Left ventricle myocardium inferior (tissue), 1 donor: Measurements from ENCODE around the gene DNAJB4. TPM values are rescaled to one million over a fixed set of nuclear protein-coding genes. Genes with fewer than 3 reads are reported as not detected.

ENCODE experiments used
- DNase-seq: peaks from one replicate; pipeline ENCODE4 v3.0.0-alpha.2; 2020
- H3K27ac ChIP-seq: fragments of 200-600 bp; replicated peaks from 2 replicates; pipeline ENCODE4 v1.8.0; 2021
- H3K27me3 ChIP-seq: fragments of 200-600 bp; 2 replicates; pipeline ENCODE4 v1.8.0; 2021; ENCODE audit warnings: low read depth
- H3K36me3 ChIP-seq: fragments of 200-600 bp; 2 replicates; pipeline ENCODE4 v1.8.0; 2021
- H3K4me1 ChIP-seq: fragments of 200-600 bp; 2 replicates; pipeline ENCODE4 v1.8.0; 2021
- H3K4me3 ChIP-seq: fragments of 200-600 bp; 2 replicates; pipeline ENCODE4 v1.8.0; 2021; ENCODE audit warnings: mild to moderate bottlenecking, moderate library complexity
- H3K9me3 ChIP-seq: fragments of 200-600 bp; replicated peaks from 2 replicates; pipeline ENCODE4 v1.8.0; 2021
- CTCF ChIP-seq: fragments of 200-600 bp; IDR thresholded peaks from 2 replicates; pipeline ENCODE4 v1.8.0; 2021; ENCODE audit warnings: antibody characterized with exemption, mild to moderate bottlenecking, borderline replicate concordance
- intact Hi-C: fragments of 100-400 bp; cut with micrococcal nuclease; formaldehyde crosslinking; loops from one replicate; pipeline ENCODE4 v1.11.0; 2022
- total RNA-seq: library from RNA; stranded (reverse); fragmentation: NEBNext Ultra II Directional; extraction: Animal tissue kit (Norgen Biotek cat#: 25700); gene quantifications from one replicate; pipeline ENCODE4 v1.2.1, GENCODE V29; 2021
- donor health status: DM: no; HTN: yes; CAD: no; lungs with severe emphysema.

The DNAJB4 gene
- total RNA-seq, 1 donor from 2014 or later, result 118 TPM

GRCh38 chr1:78038071-78038470, 33.3 kb downstream of the DNAJB4 start:
- DNase-seq, result no peak
- H3K4me1 ChIP-seq, result peaks cover 19% of the 10 kb centered on the region
- H3K4me3 ChIP-seq, result no peak overlapping the region
- H3K27ac ChIP-seq, result no peak overlapping the region
- H3K27me3 ChIP-seq, result no peaks in the 10 kb centered on the region
- H3K9me3 ChIP-seq, result no peaks in the 10 kb centered on the region
- intact Hi-C loops, result no loop called here
- TF ChIP-seq CTCF, result no peak
- no peaks in the 10 kb centered on the region for H3K36me3 ChIP-seq

- no peak for DNase-seq
- Histone ChIP-seq H3K27me3 (no peaks in the 10 kb centered on the region), H3K36me3 (no peaks in the 10 kb centered on the region), H3K9me3 (no peaks in the 10 kb centered on the region), H3K4me1 (peaks cover 15% of the 10 kb centered on the region), H3K4me3 (no peak overlapping the region), H3K27ac (no peak overlapping the region)
- no peak for TF ChIP-seq CTCF
- intact Hi-C loops, result no loop called here
Measured at GRCh38 chr1:78038491-78038939, 33.8 kb downstream of the DNAJB4 start.

GRCh38 chr1:78040484-78041089, 35.8 kb downstream of the DNAJB4 start:
- no peak for TF ChIP-seq CTCF
- Histone ChIP-seq H3K27ac (no peak overlapping the region), H3K9me3 (no peaks in the 10 kb centered on the region), H3K36me3 (no peaks in the 10 kb centered on the region), H3K27me3 (no peaks in the 10 kb centered on the region), H3K4me1 (peaks cover 20% of the 10 kb centered on the region), H3K4me3 (no peak overlapping the region)
- intact Hi-C loops, result no loop called here
- no peak for DNase-seq

- intact Hi-C loops, result no loop called here
- Histone ChIP-seq H3K27me3 (no peaks in the 10 kb centered on the region), H3K36me3 (no peaks in the 10 kb centered on the region), H3K27ac (no peak overlapping the region), H3K9me3 (no peaks in the 10 kb centered on the region), H3K4me3 (no peak overlapping the region), H3K4me1 (peaks cover 38% of the 10 kb centered on the region)
- DNase-seq, result no peak
- no peak for TF ChIP-seq CTCF
Measured at GRCh38 chr1:78043436-78043835, 38.7 kb downstream of the DNAJB4 start.

GRCh38 chr1:78044796-78045562, 40.2 kb downstream of the DNAJB4 start:
- intact Hi-C loops, result no loop called here
- no peak for DNase-seq
- Histone ChIP-seq H3K4me1 (peaks cover 47% of the 10 kb centered on the region), H3K27ac (peak overlapping the region; percentile 80), H3K4me3 (peak overlapping the region; percentile 92), H3K9me3 (no peaks in the 10 kb centered on the region), H3K36me3 (no peaks in the 10 kb centered on the region), H3K27me3 (no peaks in the 10 kb centered on the region)
- no peak for TF ChIP-seq CTCF
